PC-3 (cell line): ENCODE data around the gene RNF19B. TPM values are rescaled to one million over a fixed set of nuclear protein-coding genes. Genes with fewer than 3 reads are reported as not detected.
A peak's percentile ranks its signal among the peaks of the same experiment; 100 is the strongest.
"Not testable (repeated sequence)": the region's sequence is repeated elsewhere in the genome, so short reads cannot be mapped to it uniquely, and the experiment has no call there.

ENCODE experiments used
- ATAC-seq: fragments of 200-7000 bp; cut with Tn5 transposase; 2 replicates; pipeline ENCODE4 v1.9.1; 2020; ENCODE audit warnings: mild to moderate bottlenecking, moderate library complexity
- BruUV-seq: library from RNA; stranded (reverse); fragments of 400-500 nt; replicated peaks from 2 replicates; lab custom pipeline; 2021; lab: Mats Ljungman, UMichigan
- CTCF ChIA-PET: fragments of 300-600 bp; sonication (Branson Sonifier 250); formaldehyde crosslinking; loops from one replicate; lab custom pipeline; 2022; ENCODE audit warnings: antibody characterized with exemption; lab: Charles Lee
- POLR2A ChIA-PET: fragments of 300-600 bp; sonication (Branson Sonifier 250); formaldehyde crosslinking; loops from one replicate; lab custom pipeline; 2022; ENCODE audit warnings: antibody characterized with exemption; ENCODE audit not compliant: unreplicated experiment; lab: Charles Lee
- DNase-seq: peaks from one replicate; pipeline ENCODE4 v3.0.0-alpha.2; 2015
- H2AFZ ChIP-seq: fragments of 300-600 bp; sonication (generic); 2 replicates; pipeline ENCODE4 v1.6.0; 2016; ENCODE audit warnings: antibody characterized with exemption, low read length
- H3F3A ChIP-seq: fragments of 300-600 bp; sonication (generic); one replicate; pipeline ENCODE4 v1.6.0; 2017; ENCODE audit warnings: antibody characterized with exemption, low read length, control low read depth, mild to moderate bottlenecking; ENCODE audit not compliant: unreplicated experiment
- H3K27ac ChIP-seq: fragments of 300-600 bp; sonication (generic); 2 replicates; pipeline ENCODE4 v1.5.1; 2016; ENCODE audit warnings: mild to moderate bottlenecking, low read length
- H3K27me3 ChIP-seq: fragments of 300-600 bp; sonication (generic); 2 replicates; pipeline ENCODE4 v1.6.1; 2016; ENCODE audit warnings: low read length, mixed read lengths
- H3K36me3 ChIP-seq: fragments of 300-600 bp; sonication (generic); 2 replicates; pipeline ENCODE4 v1.6.1; 2016; ENCODE audit warnings: low read depth, mixed run types, low read length, mixed read lengths
- H3K4me1 ChIP-seq: fragments of 300-600 bp; sonication (generic); 2 replicates; pipeline ENCODE4 v1.5.1; 2016; ENCODE audit warnings: low read length; ENCODE audit not compliant: insufficient read depth
- H3K4me2 ChIP-seq: fragments of 300-600 bp; sonication (generic); 2 replicates; pipeline ENCODE4 v1.6.0; 2016; ENCODE audit warnings: low read length
- H3K4me3 ChIP-seq: fragments of 300-600 bp; sonication (generic); 2 replicates; pipeline ENCODE4 v1.5.1; 2016; ENCODE audit warnings: mild to moderate bottlenecking, low read length, mixed read lengths
- H3K79me2 ChIP-seq: fragments of 300-600 bp; sonication (generic); 2 replicates; pipeline ENCODE4 v1.6.1; 2017; ENCODE audit warnings: low read length, mixed read lengths
- H3K9ac ChIP-seq: fragments of 300-600 bp; sonication (generic); 2 replicates; pipeline ENCODE4 v1.6.0; 2016; ENCODE audit warnings: mild to moderate bottlenecking, low read length
- H3K9me2 ChIP-seq: fragments of 300-600 bp; sonication (generic); replicated peaks from 2 replicates; pipeline ENCODE4 v1.6.1; 2016; ENCODE audit warnings: mixed run types, low read length, mixed read lengths
- H3K9me3 ChIP-seq: fragments of 300-600 bp; sonication (generic); 2 replicates; pipeline ENCODE4 v1.6.1; 2016; ENCODE audit warnings: low read length, mixed read lengths
- H4K20me1 ChIP-seq: fragments of 300-600 bp; sonication (generic); 2 replicates; pipeline ENCODE4 v1.6.1; 2016; ENCODE audit warnings: low read length, mixed read lengths
- EZH2 ChIP-seq: fragments of 300-600 bp; sonication (generic); IDR thresholded peaks from one replicate; pipeline ENCODE4 v1.6.1; 2017; ENCODE audit warnings: antibody characterized with exemption, mild to moderate bottlenecking, low read length; ENCODE audit not compliant: unreplicated experiment
- EZH2phosphoT487 ChIP-seq: fragments of 300-600 bp; sonication (generic); IDR thresholded peaks from 2 replicates; pipeline ENCODE4 v1.6.1; 2018; ENCODE audit warnings: mild to moderate bottlenecking, antibody characterized with exemption, low read length, borderline replicate concordance
- intact Hi-C: fragments of 100-400 bp; cut with micrococcal nuclease; formaldehyde crosslinking; loops from 2 replicates; pipeline ENCODE4 v1.9.0; 2023
- total RNA-seq: library from RNA; depleted of rRNA; stranded (reverse); fragments of >200 nt; gene quantifications from 2 replicates; pipeline ENCODE4 v1.2.3, GENCODE V29; 2014
- TF ChIP-seq, protein P1 (sequence below): fragments of 300-600 bp; sonication (generic); conservative IDR thresholded peaks from 2 replicates; pipeline ENCODE4 v1.5.1; 2017; ENCODE audit warnings: antibody characterized with exemption, low read depth, mild to moderate bottlenecking, low read length

The RNF19B gene
- total RNA-seq, 1 experiment from 2014 or later: 17.9 TPM

DNA sequence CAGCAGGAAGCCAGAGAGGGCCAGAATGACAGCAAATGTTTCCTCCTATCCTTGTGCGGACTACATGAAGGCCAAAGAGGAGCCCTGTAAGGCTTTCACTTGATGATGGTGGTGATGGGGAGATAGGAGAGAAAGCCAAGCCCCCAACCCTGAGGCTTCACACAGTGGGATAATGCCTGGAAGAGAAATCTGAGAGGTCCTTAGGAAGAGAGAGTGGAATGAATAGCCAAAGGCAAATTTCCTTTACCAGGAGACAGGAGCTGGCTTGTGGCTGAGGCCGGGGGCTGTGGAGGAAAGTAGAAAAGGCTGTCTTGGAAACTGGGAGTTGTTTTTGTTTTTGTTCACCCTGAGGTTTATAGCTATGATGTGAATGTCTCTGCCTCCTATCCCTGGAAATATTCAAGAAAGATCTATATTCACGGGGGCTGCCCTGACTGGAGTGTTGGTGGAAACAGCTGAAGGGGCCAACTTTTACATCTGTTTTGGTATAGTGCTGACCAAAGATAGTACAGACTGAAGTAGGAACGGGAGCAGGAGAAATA, 13.0 kb upstream of the RNF19B start:
- Histone ChIP-seq H3K4me2 (no peak overlapping the region), H2AFZ (no peak overlapping the region), H3K9me2 (no peaks in the 10 kb centered on the region), H3K27me3 (no peaks in the 10 kb centered on the region), H3K9me3 (no peaks in the 10 kb centered on the region), H3K27ac (no peak overlapping the region), H3K9ac (no peak overlapping the region), H3F3A (no peaks in the 10 kb centered on the region), H4K20me1 (no peaks in the 10 kb centered on the region), H3K36me3 (no peaks in the 10 kb centered on the region), H3K4me1 (peaks cover 19% of the 10 kb centered on the region), H3K79me2 (no peaks in the 10 kb centered on the region), H3K4me3 (no peak overlapping the region)
- CTCF ChIA-PET: no interaction called here
- intact Hi-C loops: no loop called here
- TF ChIP-seq EZH2phosphoT487 (no peak), EZH2 (no peak)
- TF ChIP-seq, protein P1, sequence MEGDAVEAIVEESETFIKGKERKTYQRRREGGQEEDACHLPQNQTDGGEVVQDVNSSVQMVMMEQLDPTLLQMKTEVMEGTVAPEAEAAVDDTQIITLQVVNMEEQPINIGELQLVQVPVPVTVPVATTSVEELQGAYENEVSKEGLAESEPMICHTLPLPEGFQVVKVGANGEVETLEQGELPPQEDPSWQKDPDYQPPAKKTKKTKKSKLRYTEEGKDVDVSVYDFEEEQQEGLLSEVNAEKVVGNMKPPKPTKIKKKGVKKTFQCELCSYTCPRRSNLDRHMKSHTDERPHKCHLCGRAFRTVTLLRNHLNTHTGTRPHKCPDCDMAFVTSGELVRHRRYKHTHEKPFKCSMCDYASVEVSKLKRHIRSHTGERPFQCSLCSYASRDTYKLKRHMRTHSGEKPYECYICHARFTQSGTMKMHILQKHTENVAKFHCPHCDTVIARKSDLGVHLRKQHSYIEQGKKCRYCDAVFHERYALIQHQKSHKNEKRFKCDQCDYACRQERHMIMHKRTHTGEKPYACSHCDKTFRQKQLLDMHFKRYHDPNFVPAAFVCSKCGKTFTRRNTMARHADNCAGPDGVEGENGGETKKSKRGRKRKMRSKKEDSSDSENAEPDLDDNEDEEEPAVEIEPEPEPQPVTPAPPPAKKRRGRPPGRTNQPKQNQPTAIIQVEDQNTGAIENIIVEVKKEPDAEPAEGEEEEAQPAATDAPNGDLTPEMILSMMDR: no peak
- POLR2A ChIA-PET: no interaction called here
- DNase-seq (no peak), ATAC-seq (no peak)
- no TSS peak for BruUV-seq

DNA sequence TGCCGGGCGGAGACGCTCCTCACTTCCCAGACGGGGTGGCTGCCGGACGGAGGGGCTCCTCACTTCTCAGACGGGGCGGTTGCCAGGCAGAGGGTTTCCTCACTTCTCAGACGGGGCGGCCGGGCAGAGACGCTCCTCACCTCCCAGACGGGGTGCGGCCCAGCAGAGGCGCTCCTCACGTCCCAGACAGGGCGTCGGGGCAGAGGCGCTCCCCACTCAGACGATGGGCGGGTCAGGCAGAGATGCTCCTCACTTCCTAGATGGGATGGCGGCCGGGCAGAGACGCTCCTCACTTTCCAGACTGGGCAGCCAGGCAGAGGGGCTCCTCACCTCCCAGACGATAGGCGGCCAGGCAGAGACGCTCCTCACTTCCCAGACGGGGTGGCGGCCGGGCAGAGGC, 10.4 kb upstream of the RNF19B start:
- ATAC-seq: not testable (repeated sequence)

DNA sequence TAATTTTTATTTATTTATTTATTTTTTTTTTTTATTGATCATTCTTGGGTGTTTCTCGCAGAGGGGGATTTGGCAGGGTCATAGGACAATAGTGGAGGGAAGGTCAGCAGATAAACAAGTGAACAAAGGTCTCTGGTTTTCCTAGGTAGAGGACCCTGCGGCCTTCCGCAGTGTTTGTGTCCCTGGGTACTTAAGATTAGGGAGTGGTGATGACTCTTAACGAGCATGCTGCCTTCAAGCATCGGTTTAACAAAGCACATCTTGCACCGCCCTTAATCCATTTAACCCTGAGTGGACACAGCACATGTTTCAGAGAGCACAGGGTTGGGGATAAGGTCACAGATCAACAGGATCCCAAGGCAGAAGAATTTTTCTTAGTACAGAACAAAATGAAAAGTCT, 8.8 kb upstream of the RNF19B start:
- H3K9me2 ChIP-seq, H3K27me3 ChIP-seq, H4K20me1 ChIP-seq, ATAC-seq, H3K36me3 ChIP-seq, H3K27ac ChIP-seq, intact Hi-C loops, H3K4me3 ChIP-seq, POLR2A ChIA-PET, CTCF ChIA-PET, DNase-seq, H3K79me2 ChIP-seq, H3F3A ChIP-seq, H3K9me3 ChIP-seq: not testable (repeated sequence)
- peak overlapping the region; percentile 55; the same call in 1 of the 2 replicates for H3K9ac ChIP-seq
- H3K4me1 ChIP-seq: peaks cover 18% of the 10 kb centered on the region; the same call in 1 of the 2 replicates
- H2AFZ ChIP-seq: peak overlapping the region; percentile 89; the same call in 1 of the 2 replicates
- H3K4me2 ChIP-seq: peak overlapping the region; percentile 89
- BruUV-seq: TSS peak; percentile 99

More for the DNA sequence above, 10.4 kb upstream of the RNF19B start:
- H3K9ac ChIP-seq, H3K4me2 ChIP-seq, H3F3A ChIP-seq, POLR2A ChIA-PET, H3K79me2 ChIP-seq, intact Hi-C loops, CTCF ChIA-PET, H3K9me3 ChIP-seq, H4K20me1 ChIP-seq, H3K27me3 ChIP-seq, BruUV-seq, H2AFZ ChIP-seq, H3K4me1 ChIP-seq, H3K9me2 ChIP-seq, H3K27ac ChIP-seq, H3K4me3 ChIP-seq, DNase-seq, H3K36me3 ChIP-seq: not testable (repeated sequence)
